ENCODE results near the gene TAS2R41. TPM values are rescaled to one million over a fixed set of nuclear protein-coding genes. Genes with fewer than 3 reads are reported as not detected.

The TAS2R41 gene, protein sequence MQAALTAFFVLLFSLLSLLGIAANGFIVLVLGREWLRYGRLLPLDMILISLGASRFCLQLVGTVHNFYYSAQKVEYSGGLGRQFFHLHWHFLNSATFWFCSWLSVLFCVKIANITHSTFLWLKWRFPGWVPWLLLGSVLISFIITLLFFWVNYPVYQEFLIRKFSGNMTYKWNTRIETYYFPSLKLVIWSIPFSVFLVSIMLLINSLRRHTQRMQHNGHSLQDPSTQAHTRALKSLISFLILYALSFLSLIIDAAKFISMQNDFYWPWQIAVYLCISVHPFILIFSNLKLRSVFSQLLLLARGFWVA
- not detected in 5 replicates for total RNA-seq (2022; extraction: Qiagen RNA extraction; ENCODE audit: low read depth)

GRCh38 chr7:143477501-143478150 lies at the start of gene TAS2R41:
TAS2R41 (plus strand) TSS chr7:143477873; CDS start chr7:143477873, 0 bp downstream.

DNA sequence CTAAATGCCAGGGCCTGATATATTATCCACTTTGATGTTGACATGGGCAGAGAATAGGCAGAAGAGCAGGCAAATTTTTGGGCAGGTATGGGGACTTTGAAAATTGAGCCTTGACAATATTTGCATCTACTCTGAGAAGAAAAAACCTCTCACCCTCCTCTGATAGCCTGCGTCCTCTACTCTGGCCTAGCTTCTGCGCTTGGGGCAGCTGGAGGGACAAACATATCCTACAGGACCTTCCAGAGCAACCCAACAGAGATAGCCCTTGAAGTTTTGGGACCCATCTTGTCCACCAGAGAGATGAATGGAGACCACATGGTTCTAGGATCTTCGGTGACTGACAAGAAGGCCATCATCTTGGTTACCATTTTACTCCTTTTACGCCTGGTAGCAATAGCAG lies 34.5 kb upstream of the TAS2R41 start, which contains the start of gene TAS2R60:
Gene TAS2R60 (plus strand): TSS at position 301 of the 400 bp plus-strand sequence. CDS start 0 bp downstream, at position 301.

Other genes with a start within 250 kb of the TAS2R41 start
- gene GSTK1, start 214.4 kb upstream of the TAS2R41 start, total RNA-seq (2022; extraction: Qiagen RNA extraction; ENCODE audit: low read depth): 103 to 121 TPM (median 114 TPM) in 5 replicates
- gene TMEM139, start 192.9 kb upstream of the TAS2R41 start, total RNA-seq (2022; extraction: Qiagen RNA extraction; ENCODE audit: low read depth): 0.48 to 1.5 TPM (median 1.0 TPM) in 5 replicates
- gene CASP2, start 189.5 kb upstream of the TAS2R41 start, total RNA-seq (2022; extraction: Qiagen RNA extraction; ENCODE audit: low read depth): 17.2 to 22.5 TPM (median 19.8 TPM) in 5 replicates
- gene CLCN1, start 161.8 kb upstream of the TAS2R41 start, total RNA-seq (2022; extraction: Qiagen RNA extraction; ENCODE audit: low read depth): 0.06 to 0.08 TPM in 2 of 5 replicates, not detected in the others
- gene FAM131B, start 115.2 kb upstream of the TAS2R41 start, total RNA-seq (2022; extraction: Qiagen RNA extraction; ENCODE audit: low read depth): 0.20 to 0.62 TPM (median 0.46 TPM) in 5 replicates
- gene ZYX, start 96.5 kb upstream of the TAS2R41 start, total RNA-seq (2022; extraction: Qiagen RNA extraction; ENCODE audit: low read depth): 131 to 203 TPM (median 178 TPM) in 5 replicates
- gene EPHA1, start 69.0 kb upstream of the TAS2R41 start, total RNA-seq (2022; extraction: Qiagen RNA extraction; ENCODE audit: low read depth): 0.29 TPM in 1 of 5 replicates, not detected in the others
- gene TAS2R60, start 34.4 kb upstream of the TAS2R41 start, total RNA-seq (2022; extraction: Qiagen RNA extraction; ENCODE audit: low read depth): not detected in 5 replicates
- gene CTAGE15, start 93.9 kb downstream of the TAS2R41 start, total RNA-seq (2022; extraction: Qiagen RNA extraction; ENCODE audit: low read depth): not detected in 5 replicates
- gene TCAF2, start 143.1 kb downstream of the TAS2R41 start, total RNA-seq (2022; extraction: Qiagen RNA extraction; ENCODE audit: low read depth): 0.27 to 0.75 TPM (median 0.53 TPM) in 5 replicates